ENCODE measurements around the gene HDAC9.

HDAC9 gene

DNA sequence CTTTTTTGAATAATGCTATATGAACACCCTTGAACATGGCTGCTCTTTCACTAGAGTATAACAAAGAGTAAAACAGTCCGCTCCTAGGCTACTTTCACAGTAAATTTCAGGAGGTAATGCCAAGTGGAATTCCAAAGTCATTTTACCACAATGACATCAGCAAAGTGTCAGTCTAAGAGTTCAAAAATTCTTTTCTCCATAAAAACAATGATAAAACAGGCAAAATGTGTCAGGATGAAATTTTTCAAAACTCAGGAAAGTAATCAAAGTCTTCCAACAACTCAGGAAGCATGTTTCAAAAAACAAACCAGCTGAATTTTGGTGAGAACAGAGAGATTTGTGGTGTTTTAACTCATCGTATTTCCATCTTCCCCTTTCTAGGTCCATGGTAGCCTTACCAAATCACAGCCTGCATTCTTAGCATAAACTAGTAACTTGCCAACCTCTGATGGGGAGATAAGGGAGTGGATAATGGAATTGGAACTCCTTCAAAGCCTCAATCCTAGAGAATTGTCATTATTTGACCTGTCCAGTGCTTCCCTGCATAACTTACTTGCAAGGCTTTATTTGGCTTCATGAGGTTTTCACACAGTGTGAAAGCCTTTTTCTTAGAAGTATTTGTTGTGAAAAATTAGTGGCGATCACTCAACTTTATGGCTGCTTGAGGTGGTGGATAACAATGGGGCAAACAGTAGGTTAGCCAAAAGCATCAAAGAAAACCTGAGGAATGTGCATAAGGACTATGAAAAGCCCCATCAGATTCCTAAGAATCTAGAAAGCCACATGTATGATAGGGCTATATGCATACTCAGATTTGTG, 302.7 kb downstream of the HDAC9 start:
- DNase-seq, result no peak

- no peak for DNase-seq
Measured at GRCh38 chr7:18799899-18800298, 304.4 kb downstream of the HDAC9 start.

- DNase-seq, result no peak
Measured at GRCh38 chr7:18803923-18804322, 308.4 kb downstream of the HDAC9 start.

GRCh38 chr7:18806177-18806576, 310.6 kb downstream of the HDAC9 start:
- no peak for DNase-seq

- DNase-seq, result no peak
Measured at GRCh38 chr7:18808026-18808425, 312.5 kb downstream of the HDAC9 start.

- DNase-seq, result no peak
Measured at GRCh38 chr7:18815261-18815960, 319.9 kb downstream of the HDAC9 start.

DNA sequence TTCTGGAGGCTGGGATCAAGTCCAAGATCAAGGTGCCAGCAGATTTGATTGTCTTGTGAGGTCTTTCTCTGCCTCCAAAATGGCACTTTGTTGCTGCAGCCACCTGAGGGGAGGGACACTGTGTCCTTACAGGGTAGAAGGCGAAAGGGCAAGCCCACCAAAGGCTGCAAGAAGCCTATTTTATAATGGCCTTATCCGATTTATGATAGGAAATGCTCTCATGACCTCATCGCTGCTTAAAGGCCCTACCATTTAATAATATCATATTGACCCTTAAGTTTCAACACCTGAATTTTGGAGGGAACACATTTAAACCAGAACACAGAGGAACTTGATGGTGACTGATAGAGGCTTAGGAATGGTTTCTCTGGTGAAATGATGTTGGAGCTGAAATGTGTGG, 325.4 kb downstream of the HDAC9 start:
- DNase-seq, result no peak

- DNase-seq, result no peak
Measured at GRCh38 chr7:18821554-18821953, 326.0 kb downstream of the HDAC9 start.

DNA sequence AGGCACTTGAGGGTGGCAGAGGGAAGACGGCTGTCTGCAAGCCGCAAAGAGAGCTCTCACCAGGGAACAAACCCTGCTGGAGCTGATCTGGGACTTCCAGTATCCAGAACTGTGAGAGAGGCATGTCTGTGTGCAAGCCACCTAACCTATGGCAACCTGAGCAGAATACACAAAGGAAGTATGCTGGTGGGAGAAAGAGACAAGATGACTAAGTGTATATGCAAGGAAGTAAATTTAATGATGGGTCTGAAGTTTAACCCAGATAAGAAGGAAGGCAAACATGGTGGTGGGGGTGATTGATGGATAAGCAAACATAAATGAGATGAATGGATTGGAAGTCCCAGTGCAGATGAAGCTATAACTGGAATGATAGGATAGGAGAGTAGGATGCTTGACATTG, 328.6 kb downstream of the HDAC9 start:
- DNase-seq, result no peak

GRCh38 chr7:18828260-18828993, 332.9 kb downstream of the HDAC9 start:
- no peak for DNase-seq

GRCh38 chr7:18828994-18829857, 333.7 kb downstream of the HDAC9 start:
- DNase-seq, result no peak

GRCh38 chr7:18829858-18830285, 334.3 kb downstream of the HDAC9 start:
- DNase-seq, result no peak

GRCh38 chr7:18831419-18831818, 335.9 kb downstream of the HDAC9 start:
- no peak for DNase-seq

- DNase-seq, result no peak
Measured at GRCh38 chr7:18831943-18832342, 336.4 kb downstream of the HDAC9 start.

DNA sequence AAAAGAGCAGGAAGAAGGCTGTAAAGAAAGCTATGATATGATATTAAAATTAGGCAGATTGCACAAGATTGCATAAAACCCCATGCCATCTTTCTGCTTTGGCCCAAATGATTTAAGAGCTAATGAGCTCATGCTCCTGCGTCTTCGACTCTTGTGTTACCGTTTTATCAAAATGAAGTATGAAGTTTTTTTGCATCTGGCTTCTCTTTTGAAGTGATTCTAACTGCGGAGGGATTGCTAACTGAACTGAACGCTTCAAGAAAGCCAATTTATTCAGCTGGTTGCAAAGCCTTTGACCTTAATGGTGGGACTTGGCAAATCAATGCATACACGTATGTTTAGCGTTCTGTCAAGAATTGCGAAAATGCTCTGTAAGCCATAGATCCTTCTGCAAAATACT, 339.0 kb downstream of the HDAC9 start:
- DNase-seq, result no peak

- DNase-seq, result no peak
Measured at GRCh38 chr7:18835001-18835690, 339.6 kb downstream of the HDAC9 start.

GRCh38 chr7:18843979-18844378, 348.4 kb downstream of the HDAC9 start:
- no peak for DNase-seq

- no peak for DNase-seq
Measured at GRCh38 chr7:18844735-18845134, 349.2 kb downstream of the HDAC9 start.

GRCh38 chr7:18845700-18846099, 350.2 kb downstream of the HDAC9 start:
- DNase-seq, result no peak

- DNase-seq, result no peak
Measured at GRCh38 chr7:18846765-18847215, 351.2 kb downstream of the HDAC9 start.

DNA sequence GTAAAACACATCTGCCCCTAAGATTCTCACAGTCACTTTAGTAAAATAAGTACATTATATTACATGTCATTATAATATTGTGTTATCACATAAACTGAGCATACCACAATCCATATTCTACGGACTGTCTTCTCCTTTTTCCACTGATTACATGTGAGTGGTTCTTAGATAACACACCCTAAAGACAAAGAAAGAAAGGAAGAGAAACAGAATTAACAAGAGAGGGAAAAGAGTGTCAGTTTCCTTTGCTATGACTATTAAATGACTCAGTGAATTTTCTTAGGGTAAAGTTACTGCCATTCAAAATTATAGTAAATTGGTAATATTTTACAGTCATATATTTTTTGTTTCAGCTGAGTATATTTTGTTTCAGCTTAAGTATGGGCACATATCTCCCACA, 353.6 kb downstream of the HDAC9 start:
- DNase-seq, result no peak

- DNase-seq, result no peak
Measured at GRCh38 chr7:18855796-18856195, 360.2 kb downstream of the HDAC9 start.
